ENCODE data around the gene KRTAP2-1.
"Not testable (repeated sequence)": the region's sequence is repeated elsewhere in the genome, so short reads cannot be mapped to it uniquely, and the experiment has no call there.

The KRTAP2-1 gene

DNA sequence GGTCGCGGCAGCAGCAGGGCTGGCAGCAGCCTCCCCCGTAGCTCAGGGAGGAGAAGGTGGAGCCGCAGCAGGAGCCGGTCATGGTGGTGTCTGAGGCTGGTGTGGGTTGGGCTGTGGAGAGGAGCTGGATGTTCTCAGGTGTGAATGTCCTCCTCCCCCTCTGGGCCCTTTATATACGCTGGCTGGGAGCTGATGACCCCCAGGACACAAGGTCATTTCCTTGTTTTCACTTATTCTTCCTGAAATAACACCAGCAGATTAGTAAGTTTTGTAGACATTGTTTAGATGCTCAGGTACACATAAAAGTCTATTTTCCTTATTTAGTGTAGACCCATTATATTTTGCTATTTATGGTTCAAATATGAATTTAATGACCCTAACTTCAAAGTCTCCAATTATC lies 8.0 kb upstream of the KRTAP2-1 start, which contains the start of gene KRTAP2-2:
TSS of gene KRTAP2-2 (minus strand) at position 101 of the 400 bp plus-strand sequence. CDS start at position 82, 19 bp downstream.
- FAIRE-seq = not testable (repeated sequence)

DNA sequence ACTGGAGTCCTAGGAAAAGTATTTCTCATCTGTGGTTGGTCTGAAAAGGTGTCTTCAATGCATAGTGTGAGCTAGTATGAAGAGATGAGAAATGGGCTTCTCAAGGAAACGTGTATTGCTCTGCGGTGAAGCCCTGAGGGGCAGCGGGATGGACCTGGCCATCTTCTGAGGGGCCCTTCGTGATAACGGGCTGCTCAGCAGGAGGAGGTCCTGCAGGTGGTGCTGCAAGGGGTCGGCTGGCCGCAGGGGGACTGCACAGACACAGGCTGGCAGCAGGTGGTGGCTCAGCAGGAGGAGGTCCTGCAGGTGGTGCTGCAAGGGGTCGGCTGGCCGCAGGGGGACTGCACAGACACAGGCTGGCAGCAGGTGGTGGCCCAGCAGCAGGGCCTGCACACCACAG lies 7.4 kb upstream of the KRTAP2-1 start:
- not testable (repeated sequence) for FAIRE-seq

DNA sequence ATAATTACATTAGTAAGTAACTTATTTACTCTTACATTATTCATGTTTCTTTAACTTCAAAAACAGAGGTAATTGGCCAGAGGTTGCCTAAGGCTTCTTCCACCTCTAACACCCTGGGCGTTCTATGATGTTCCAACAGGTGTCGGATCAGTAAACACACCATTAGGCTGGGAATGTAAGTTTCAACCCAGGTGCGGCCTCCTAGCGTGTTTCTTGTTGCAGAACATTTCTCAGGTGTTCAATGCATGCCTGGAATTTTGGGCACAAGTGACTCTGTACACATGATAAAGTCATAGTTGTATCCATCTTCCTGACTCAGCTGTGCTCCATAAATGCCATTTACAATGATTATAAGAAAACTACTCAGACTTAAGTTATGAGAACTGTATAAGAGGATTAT lies 6.9 kb upstream of the KRTAP2-1 start:
- FAIRE-seq = no peak

DNA sequence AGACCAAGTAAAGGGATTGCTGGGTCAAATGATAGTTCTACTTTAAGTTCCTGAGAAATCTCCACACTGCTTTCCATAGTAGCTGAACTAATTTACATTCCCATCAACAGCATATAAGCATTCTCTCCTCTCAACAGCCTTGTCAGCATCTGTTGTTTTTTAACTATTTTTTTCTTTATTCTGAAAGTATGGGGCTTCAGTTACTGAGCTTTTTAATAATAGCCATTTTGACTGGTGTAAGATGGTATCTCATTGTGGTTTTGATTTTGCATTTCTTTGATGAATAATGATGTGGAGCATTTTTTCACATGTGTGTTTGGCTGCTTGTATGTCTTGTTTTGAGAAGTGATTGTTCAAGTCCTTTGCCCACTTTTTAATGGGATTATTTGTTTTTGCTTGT lies 5.5 kb upstream of the KRTAP2-1 start:
- FAIRE-seq = no peak

DNA sequence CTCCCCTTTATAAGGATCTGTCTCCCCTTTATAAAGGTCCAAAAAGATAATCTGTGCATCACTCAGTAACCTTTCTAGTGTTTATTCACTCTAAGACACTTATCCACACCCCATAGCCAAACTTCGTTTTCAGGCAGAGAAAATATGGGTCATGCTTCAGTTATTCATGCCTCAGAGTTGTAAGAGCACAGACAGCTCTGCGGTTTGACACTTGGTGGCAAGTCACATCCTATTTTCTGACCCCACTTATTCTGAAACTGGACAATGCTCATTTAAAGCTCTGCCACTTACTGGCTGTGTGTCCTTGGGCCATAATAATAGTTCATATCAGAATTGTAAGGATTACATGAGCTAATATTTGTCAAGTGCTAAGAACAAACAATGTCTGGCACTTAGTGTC lies 2.0 kb upstream of the KRTAP2-1 start:
- no peak for FAIRE-seq

DNA sequence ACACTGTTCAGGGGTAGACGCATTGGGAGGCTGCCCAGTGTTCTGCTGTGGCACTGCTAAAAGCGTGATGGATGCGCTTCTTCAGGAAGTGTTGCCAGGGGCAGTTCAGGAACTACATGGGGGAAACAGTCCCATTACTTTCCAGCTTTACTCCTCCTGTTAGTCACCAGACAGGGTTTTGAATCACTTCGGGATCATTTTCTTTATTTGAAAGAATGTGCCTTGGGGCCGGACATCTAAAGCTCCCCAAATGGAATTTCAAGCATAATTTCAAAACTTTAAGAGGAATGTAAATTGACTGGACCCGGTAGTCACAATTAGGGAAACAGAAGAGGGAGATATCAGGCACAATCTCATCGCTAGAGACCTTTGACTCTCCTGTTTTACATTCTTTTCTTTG lies 1.3 kb upstream of the KRTAP2-1 start:
- FAIRE-seq = no peak

DNA sequence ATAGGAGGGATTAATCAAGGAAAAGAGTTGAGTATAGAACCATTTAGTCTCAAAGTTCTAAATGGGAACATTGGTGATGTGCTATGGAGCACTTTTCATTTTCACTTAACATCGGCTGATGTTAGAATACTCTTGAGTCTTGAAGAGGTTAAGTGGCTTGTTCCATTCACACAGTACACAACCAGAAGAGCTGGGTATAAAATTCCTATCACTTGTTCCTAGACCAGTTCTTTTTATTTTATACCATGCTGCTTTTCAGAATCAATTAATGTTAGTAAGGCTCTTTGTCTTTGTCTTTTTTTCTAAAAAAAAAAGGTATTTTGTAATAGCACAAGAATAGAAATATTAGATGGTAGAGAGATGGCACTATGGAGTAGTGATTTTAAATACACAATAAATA lies 4.2 kb downstream of the KRTAP2-1 start:
- FAIRE-seq = no peak

DNA sequence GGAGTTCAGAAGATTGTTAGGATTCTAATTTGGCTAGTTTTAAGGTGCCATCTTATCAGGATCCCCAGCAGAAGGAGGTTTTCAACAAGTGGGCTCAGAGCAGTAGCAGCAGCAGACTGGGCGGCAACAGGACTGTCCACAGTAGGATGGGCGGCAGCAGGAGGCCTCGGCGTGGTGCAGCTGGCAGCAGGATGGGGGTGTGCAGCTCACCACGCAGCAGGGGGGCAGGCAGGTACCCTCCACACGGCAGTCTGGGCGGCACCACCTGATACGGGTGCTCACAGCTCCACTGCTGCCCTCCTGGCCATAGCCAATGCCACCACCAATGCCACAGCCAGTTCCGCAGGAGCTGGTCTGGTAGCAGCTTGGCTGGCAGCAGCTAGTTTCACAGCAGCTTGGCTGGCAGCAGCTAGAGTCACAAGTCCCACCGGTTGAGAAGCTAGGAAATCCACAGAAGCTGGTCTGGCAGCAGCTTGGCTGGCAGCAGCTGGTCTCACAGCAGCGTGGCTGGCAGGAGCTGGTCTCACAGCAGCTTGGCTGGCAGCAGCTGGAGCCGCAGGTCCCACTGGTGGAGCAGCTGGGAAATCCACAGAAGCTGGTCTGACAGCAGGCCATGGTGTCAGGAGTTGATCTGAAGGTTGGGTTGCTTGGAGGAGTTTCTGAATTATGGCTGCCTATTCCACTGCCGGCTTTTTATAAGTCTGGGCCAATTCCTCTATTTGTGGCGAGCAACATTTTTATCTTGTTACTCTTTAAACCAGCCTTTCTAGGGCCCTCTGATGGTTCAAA lies 6.1 kb downstream of the KRTAP2-1 start, which contains the start of gene KRTAP1-1:
TSS of gene KRTAP1-1 (minus strand) at position 668 of the 789 bp plus-strand sequence. CDS start at position 615, 53 bp downstream.
- not testable (repeated sequence) for FAIRE-seq

DNA sequence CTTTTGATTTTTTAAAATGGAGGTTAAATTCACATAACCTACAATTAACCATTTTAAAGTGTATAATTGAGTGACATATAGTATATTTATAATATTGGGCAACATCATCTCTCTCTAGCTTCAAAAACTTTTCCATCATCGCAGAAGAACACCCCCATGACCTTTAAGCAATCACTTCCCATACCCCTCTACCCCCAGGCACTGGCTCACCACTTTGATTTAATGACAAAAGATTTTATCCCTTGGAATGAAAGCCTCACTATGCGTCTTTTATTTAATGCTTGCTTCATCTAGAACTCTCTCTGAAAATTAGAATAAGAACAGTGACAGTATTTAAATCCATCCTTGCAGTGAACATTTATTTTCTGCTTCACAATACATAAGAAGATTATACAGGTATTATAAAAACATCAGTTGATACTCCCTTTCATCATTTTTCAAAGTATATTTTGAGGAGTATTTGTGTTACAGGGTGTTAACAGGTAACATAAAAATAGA lies 9.2 kb downstream of the KRTAP2-1 start:
- no peak for FAIRE-seq

DNA sequence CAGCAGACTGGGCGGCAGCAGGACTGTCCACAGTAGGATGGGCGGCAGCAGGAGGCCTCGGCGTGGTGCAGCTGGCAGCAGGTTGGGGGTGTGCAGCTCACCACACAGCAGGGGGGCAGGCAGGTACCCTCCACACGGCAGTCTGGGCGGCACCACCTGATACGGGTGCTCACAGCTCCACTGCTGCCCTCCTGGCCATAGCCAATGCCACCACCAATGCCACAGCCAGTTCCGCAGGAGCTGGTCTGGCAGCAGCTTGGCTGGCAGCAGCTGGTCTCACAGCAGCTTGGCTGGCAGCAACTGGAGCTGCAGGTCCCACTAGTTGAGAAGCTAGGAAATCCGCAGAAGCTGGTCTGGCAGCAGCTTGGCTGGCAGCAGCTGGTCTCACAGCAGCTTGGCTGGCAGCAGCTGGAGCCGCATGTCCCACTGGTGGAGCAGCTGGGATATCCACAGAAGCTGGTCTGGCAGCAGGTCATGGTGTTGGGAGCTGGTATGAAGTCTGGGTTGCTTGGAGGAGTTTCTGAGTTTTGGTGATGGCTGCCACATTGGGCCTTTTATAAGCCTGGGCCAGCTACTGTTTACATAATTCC lies 12.7 kb downstream of the KRTAP2-1 start, which contains the start of gene KRTAP1-3:
TSS of gene KRTAP1-3 (minus strand) at position 529 of the 590 bp plus-strand sequence. CDS start at position 476, 53 bp downstream.
- not testable (repeated sequence) for FAIRE-seq

DNA sequence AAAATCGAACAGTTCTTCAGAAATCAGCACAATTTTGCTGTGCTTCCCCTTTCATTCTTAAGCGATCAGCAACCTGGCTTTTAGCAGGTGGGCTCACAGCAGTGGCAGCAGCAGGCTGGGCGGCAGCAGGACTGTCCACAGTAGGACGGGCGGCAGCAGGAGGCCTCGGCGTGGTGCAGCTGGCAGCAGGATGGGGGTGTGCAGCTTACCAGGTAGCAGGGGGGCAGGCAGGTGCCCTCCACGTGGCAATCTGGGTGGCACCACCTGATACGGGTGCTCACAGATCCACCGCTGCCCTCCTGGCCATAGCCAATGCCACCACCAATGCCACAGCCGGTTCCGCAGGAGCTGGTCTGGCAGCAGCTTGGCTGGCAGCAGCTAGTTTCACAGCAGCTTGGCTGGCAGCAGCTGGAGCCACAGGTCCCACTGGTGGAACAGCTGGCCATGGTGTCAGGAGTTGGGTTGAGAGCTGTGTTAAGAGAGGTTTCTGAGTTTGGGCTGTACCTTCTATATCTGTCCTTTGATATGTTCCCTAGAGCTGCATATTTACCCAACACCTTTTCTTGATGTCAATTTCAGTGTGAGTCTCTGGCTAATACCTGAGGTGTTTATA lies 17.4 kb downstream of the KRTAP2-1 start, which contains the start of gene KRTAP1-4:
TSS of gene KRTAP1-4 (minus strand) at position 563 of the 613 bp plus-strand sequence. CDS start at position 446, 117 bp downstream.
- FAIRE-seq = no peak

DNA sequence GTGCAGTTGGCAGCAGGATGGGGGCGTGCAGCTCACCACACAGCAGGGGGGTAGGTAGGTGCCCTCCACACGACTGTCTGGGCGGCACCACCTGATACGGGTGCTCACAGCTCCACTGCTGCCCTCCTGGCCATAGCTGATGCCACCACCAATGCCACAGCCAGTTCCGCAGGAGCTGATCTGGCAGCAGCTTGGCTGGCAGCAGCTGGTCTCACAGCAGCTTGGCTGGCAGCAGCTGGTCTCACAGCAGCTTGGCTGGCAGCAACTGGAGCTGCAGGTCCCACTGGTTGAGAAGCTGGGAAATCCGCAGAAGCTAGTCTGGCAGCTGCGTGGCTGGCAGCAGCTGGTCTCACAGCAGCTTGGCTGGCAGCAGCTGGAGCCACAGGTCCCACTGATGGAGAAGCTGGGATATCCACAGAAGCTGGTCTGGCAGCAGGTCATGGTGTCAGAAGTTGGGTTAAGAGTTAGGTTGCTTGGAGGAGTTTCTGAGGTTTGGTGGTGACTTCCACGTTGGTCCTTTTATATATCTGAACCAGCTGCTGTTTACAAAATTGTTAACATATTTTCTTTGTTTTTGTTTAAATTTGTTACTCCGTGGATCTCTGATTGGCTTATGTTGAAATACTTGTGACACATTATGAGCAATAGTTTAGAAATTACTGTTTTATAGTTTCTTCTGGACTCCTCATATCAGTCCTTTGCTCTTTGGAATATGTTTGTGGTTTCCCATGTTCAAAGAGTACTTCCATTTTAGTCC lies 20.2 kb downstream of the KRTAP2-1 start, which contains the start of gene KRTAP1-5:
TSS of gene KRTAP1-5 (minus strand) at position 494 of the 757 bp plus-strand sequence. CDS start at position 441, 53 bp downstream.
- FAIRE-seq = peak; percentile 84

DNA sequence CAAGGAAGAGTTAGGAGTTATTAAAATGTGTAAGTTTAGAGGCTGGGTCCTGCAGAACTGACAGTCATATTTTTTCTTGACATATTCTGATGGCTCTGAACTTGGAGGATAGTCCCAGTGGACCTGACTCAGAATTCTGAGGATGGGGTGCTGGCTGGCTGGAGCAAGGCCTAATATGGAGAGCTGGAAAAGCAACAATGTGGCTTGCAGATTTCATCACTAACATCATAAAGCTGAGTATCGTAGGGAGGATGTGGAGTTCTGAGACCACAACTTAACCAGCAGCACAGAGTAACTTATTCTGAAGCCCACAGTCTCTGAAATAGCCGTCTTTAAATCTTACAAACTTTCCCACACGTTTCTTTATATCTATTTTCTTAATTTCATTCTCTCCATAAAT lies 22.4 kb downstream of the KRTAP2-1 start:
- no peak for FAIRE-seq

DNA sequence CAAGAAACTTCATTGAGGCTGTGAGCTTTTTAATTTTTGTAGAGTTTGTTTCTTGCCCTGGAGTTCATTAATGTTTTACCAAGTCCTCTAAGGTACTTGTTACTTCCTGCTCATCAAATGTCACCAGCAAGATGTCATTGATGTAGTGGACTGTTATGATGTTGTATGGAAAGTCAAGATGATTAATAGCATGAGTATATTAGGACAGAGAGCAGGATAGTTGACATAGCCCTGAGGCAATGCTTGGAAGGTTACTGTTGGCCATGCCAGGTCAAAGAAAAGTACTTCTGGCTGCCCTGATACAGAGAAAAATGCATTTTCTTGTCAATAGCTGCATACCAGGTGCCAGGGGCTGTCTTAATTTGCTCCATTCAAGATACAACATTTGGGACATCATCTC lies 26.8 kb downstream of the KRTAP2-1 start:
- no peak for FAIRE-seq

DNA sequence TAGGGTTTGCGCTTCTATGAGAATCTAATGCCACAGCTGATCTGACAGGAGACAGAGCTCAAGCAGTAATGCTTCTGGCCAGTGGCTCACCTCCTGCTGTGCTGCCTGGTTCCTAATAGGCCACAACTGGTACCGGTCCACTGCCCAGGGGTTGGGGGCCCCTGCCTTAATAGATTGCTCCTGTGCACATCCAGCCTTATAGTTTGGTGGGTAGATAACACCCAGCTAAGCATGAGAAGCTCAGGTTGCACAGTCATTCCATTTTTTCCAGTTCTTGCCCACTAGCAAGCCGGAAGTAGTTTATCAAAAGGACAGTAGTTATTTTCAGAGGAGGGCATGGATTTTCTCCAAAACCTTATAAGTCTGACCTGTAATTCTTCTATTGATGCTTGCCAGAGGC lies 27.7 kb downstream of the KRTAP2-1 start:
- FAIRE-seq = no peak

DNA sequence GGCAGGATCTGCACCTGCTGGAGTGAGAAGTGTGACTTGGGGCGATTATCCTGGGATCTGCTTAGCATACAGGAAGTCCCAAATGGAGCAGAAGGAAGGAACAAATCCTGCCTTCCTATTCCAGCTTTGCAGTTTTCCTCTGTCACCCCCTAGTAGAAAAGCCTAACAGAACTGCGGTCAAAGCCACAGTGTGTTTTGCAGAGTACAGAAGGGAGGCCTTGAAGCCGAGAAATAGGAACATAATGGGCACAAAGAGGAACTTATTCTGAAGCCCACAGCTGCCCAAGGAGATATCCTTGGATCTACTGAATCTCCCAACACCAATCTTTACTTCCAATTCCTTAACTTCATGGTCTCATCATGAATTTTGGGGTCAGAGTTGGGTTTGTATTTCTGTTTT lies 28.6 kb downstream of the KRTAP2-1 start:
- no peak for FAIRE-seq

DNA sequence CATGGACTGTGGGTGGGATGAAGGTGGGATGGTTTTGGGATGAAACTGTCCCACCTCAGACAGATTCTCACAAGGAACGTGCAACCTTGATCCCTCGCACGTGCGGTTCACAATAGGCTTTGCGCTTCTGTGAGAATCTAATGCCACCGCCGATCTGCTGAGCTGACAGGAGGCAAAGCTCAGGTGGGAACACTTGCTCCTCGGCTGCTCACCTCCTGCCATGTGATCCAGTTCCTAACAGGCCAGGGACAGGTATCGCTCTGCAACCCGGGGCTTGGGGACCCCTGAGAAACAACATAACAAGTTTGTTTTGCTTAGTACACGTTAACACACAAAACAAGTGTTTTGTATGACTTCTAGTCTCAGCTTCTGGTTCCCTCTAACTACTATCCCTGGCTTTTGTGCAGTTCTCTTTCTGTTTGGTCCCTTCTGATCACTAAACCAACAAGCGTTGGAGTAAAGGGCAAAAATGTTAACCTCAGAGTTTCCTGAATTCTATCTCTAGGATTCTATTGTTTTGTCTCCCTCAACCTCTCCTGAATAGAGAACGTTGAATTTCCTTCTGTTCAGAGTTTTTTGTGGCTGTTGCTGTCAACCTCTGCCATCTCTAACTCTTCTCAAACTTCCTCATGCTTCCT lies 30.4 kb downstream of the KRTAP2-1 start:
- no peak for FAIRE-seq

DNA sequence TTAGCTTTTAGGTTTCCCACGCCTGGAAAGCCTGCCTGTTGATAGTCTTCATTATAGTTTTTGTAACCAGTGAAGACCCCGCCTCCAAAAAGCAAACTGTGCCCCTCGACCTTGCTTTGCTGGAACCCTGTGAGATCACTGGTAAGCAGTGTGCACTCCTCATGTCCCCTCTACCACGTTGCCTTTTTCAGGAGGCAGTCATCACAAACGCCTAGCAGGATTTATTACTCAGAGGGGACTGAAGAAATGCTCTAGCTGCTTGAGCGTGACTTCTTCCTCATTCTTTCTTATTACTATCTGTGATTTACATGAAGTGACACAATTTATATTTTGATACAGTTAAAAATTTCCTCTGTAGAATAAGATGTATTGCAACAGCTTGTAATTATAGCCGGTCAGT lies 31.7 kb downstream of the KRTAP2-1 start:
- no peak for FAIRE-seq

DNA sequence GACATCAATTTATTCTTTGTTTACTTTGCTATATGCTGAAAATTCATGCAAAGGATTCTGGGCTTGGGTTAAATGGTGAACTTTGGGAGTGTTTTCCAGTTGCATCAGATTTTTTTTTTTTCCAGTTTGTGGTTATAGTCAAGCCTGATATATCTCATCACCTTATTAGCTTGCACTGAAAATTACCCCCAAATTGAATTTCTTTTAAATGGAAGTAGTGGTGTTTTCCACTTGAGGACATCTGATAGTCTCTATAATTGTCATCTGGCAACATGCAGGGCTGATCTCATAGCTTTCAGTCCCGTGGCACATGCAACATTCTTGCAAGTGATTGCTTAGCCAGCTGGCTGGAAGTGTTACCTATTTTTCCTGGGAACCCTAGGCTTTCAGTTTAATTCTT lies 33.5 kb downstream of the KRTAP2-1 start:
- no peak for FAIRE-seq

DNA sequence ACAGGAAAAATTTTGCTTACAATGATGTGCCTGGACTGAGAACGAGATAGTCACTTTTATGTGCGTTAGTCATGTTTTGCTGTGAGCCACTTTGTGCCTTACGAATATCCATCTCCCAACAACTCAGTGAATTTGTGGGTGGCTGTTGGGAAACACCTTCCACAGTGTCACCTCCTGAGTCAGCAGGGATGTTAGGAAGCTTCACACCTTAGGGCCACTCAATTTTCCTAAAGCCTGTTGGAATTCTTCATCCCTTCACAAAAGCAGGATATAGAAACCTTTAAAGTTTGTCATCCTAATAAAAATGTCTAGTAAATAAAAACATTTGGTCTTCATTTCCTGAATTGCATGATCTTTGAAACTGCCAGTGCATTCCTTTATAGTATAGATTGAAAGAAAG lies 33.9 kb downstream of the KRTAP2-1 start:
- no peak for FAIRE-seq

DNA sequence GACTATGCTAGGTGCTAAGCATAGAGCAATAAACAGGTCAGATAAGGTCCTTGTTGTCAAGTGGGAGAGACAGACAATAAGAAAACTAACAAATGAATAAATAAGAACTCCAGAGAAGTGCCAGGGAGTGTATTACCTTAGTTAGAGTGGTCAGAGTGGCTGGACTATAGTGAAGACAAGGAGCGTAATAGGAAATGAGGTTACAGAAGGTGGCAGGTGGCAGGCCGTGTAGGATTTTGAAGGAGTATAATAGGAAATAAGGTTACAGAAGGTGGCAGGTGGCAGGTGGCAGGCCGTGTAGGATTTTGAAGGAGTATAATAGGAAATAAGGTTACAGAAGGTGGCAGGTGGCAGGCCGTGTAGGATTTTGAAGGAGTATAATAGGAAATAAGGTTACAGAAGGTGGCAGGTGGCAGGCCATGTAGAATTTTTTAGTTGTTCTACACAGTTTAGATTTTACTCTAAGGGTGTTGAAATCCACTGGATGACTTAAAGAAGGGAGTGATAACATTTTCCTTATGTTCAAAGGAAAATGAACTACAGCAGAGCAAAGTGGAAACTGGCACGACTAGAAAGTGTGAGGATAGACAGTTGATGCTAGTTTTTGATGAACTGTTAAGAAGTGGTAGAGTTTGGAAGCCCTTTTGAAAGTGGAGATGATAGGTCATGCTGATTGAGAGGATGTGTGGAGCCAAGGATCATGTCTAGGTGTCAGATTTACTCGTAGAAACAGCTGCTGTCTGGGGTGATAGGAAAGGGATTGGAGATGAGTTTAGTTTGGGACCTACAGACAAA lies 34.6 kb downstream of the KRTAP2-1 start:
- no peak for FAIRE-seq

Measured in endometrium (tissue), 2 donors.